GM12891 (cell line): Measurements from ENCODE around the gene MYO18A.
"Not testable (repeated sequence)": the region's sequence is repeated elsewhere in the genome, so short reads cannot be mapped to it uniquely, and the experiment has no call there.

Experiments used
- PAX5 ChIP-seq: IDR thresholded peaks from 2 replicates; pipeline ENCODE4 v1.6.1; 2011; ENCODE audit warnings: low read length, moderate library complexity, mild to moderate bottlenecking; ENCODE audit not compliant: insufficient read depth, severe bottlenecking
- POLR2A ChIP-seq: IDR thresholded peaks from 2 replicates; pipeline ENCODE4 v1.6.1; 2011; ENCODE audit warnings: low read depth, low read length, control low read depth
- POLR2AphosphoS5 ChIP-seq: IDR thresholded peaks from 2 replicates; pipeline ENCODE4 v1.6.1; 2011; ENCODE audit warnings: low read depth, low read length, control low read depth
- POU2F2 ChIP-seq: IDR thresholded peaks from 2 replicates; pipeline ENCODE4 v1.6.1; 2011; ENCODE audit warnings: low read depth, mild to moderate bottlenecking, control low read depth, low read length, moderate library complexity
- SPI1 ChIP-seq: IDR thresholded peaks from 2 replicates; pipeline ENCODE4 v1.6.1; 2011; ENCODE audit warnings: low read depth, low read length, control low read depth
- TAF1 ChIP-seq: IDR thresholded peaks from 2 replicates; pipeline ENCODE4 v1.6.1; 2011; ENCODE audit warnings: low read depth, low read length, control low read depth

- not testable (repeated sequence) for TF ChIP-seq TAF1, POLR2AphosphoS5, POLR2A, SPI1, PAX5, POU2F2
Measured at GRCh38 chr17:29221338-29221737, 41.1 kb upstream of the MYO18A start.
